HUES48 (cell line): ENCODE results near the gene RPS6KL1.

Source experiments
- H3K27ac ChIP-seq: one replicate; pipeline ENCODE4 v1.7.0; 2013; ENCODE audit warnings: low read depth, low read length, inconsistent platforms
- H3K27me3 ChIP-seq: 2 replicates; pipeline ENCODE4 v1.6.1; 2013; ENCODE audit warnings: mild to moderate bottlenecking, low read length; ENCODE audit not compliant: control insufficient read depth, insufficient read depth
- H3K36me3 ChIP-seq: 2 replicates; pipeline ENCODE4 v1.6.1; 2013; ENCODE audit warnings: low read length; ENCODE audit not compliant: control insufficient read depth, insufficient read depth
- H3K4me1 ChIP-seq: 2 replicates; pipeline ENCODE4 v1.6.1; 2013; ENCODE audit warnings: mild to moderate bottlenecking, low read length; ENCODE audit not compliant: control insufficient read depth, insufficient read depth
- H3K4me3 ChIP-seq: 2 replicates; pipeline ENCODE4 v1.5.1; 2013; ENCODE audit warnings: mild to moderate bottlenecking, low read depth, low read length
- H3K9ac ChIP-seq: 2 replicates; pipeline ENCODE4 v1.6.1; 2013; ENCODE audit warnings: mild to moderate bottlenecking, low read depth, low read length, moderate library complexity
- H3K9me3 ChIP-seq: 2 replicates; pipeline ENCODE4 v1.6.1; 2013; ENCODE audit warnings: low read length; ENCODE audit not compliant: control insufficient read depth, insufficient read depth

Gene RPS6KL1

GRCh38 chr14:74950795-74951442 is 27.9 kb upstream of the RPS6KL1 start:
- H3K4me3 ChIP-seq: no peak overlapping the region
- peaks cover 10% of the 10 kb centered on the region for H3K27me3 ChIP-seq
- no peak overlapping the region for H3K27ac ChIP-seq
- H3K36me3 ChIP-seq: no peaks in the 10 kb centered on the region
- no peaks in the 10 kb centered on the region for H3K9me3 ChIP-seq
- no peaks in the 10 kb centered on the region for H3K4me1 ChIP-seq
- H3K9ac ChIP-seq: no peak overlapping the region

DNA sequence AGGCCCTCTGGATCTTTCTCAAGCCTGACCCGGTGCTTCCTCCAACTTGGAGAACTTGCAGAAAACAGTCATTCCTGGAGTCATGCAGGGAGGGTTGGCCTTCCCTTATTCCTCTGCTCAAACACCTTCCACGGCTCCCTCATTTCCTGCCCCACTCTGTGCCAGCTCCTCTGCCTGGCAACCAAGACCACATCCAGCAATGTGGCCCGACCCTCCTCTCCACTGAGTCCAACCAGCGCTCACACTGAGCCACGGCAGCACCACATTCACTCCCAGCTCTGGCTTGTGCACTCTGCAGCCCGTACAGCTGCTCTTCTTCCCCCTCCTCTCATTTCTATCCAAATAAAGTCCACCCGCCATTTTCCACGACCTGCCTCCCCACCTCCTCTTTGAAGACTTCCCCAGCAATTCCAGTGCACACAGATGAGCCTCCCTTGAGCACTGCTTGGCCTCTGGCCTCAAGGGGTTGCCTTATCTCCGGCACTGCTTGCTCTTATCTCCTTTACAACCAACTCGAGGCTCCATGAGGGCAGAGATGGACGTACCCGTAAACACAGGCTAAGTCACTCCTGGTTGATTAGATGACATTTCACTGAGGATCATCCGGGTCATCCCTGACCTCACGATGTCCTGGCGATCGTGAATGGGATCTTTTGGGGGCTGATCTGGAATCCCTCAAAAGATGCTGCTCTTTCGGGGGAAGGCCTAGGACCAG is 27.0 kb upstream of the RPS6KL1 start:
- Histone ChIP-seq H3K36me3 (no peaks in the 10 kb centered on the region), H3K27ac (no peak overlapping the region), H3K4me1 (no peaks in the 10 kb centered on the region), H3K4me3 (no peak overlapping the region), H3K27me3 (peaks cover 4% of the 10 kb centered on the region), H3K9ac (no peak overlapping the region), H3K9me3 (no peaks in the 10 kb centered on the region)

- H3K36me3 ChIP-seq: no peaks in the 10 kb centered on the region
- no peaks in the 10 kb centered on the region for H3K27me3 ChIP-seq
- H3K4me3 ChIP-seq: no peak overlapping the region
- H3K27ac ChIP-seq: no peak overlapping the region
- H3K4me1 ChIP-seq: no peaks in the 10 kb centered on the region
- H3K9ac ChIP-seq: no peak overlapping the region
- no peaks in the 10 kb centered on the region for H3K9me3 ChIP-seq
Observed at GRCh38 chr14:74949191-74949601, 26.1 kb upstream of the RPS6KL1 start.

GRCh38 chr14:74948228-74949175 is 25.4 kb upstream of the RPS6KL1 start:
- no peak overlapping the region for H3K4me3 ChIP-seq
- H3K9me3 ChIP-seq: no peaks in the 10 kb centered on the region
- no peak overlapping the region for H3K9ac ChIP-seq
- no peaks in the 10 kb centered on the region for H3K36me3 ChIP-seq
- no peaks in the 10 kb centered on the region for H3K27me3 ChIP-seq
- H3K27ac ChIP-seq: no peak overlapping the region
- H3K4me1 ChIP-seq: no peaks in the 10 kb centered on the region

GRCh38 chr14:74947353-74948227 is 24.5 kb upstream of the RPS6KL1 start:
- no peaks in the 10 kb centered on the region for H3K36me3 ChIP-seq
- H3K27ac ChIP-seq: no peak overlapping the region
- H3K4me3 ChIP-seq: no peak overlapping the region
- no peaks in the 10 kb centered on the region for H3K27me3 ChIP-seq
- H3K4me1 ChIP-seq: no peaks in the 10 kb centered on the region
- no peaks in the 10 kb centered on the region for H3K9me3 ChIP-seq
- no peak overlapping the region for H3K9ac ChIP-seq

DNA sequence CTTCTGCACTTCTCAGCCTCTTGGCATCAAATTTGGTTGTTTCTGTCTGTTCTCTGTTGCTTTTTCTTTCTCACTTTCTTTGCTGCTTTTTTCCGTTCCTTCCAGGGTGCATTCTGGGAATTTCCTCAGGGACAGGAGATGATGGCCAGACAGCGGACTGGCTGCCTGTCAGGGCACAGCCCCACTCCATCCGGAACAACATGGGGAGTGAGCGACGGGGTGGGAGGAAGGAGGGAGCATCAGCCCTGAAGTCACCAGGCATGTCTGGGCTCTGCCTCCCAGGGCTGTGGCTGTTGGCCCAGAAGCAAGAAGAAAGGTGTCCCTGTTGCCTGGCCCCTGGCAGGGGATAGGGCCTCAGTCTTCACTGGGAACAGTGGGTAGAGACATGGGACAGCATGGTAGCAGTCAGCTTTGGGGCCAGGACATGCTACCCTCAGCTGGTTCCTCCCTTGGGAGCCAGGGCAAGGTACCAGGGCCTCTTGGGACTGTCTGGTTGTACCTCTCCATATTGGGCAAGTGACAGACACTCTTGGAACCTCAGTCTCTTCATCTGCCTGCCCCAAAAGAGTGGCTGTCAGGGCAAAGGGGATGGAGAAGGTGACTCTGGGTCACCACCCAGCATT is 23.7 kb upstream of the RPS6KL1 start:
- no peaks in the 10 kb centered on the region for H3K27me3 ChIP-seq
- no peaks in the 10 kb centered on the region for H3K9me3 ChIP-seq
- H3K4me3 ChIP-seq: no peak overlapping the region
- no peaks in the 10 kb centered on the region for H3K4me1 ChIP-seq
- H3K36me3 ChIP-seq: no peaks in the 10 kb centered on the region
- H3K27ac ChIP-seq: no peak overlapping the region
- no peak overlapping the region for H3K9ac ChIP-seq

DNA sequence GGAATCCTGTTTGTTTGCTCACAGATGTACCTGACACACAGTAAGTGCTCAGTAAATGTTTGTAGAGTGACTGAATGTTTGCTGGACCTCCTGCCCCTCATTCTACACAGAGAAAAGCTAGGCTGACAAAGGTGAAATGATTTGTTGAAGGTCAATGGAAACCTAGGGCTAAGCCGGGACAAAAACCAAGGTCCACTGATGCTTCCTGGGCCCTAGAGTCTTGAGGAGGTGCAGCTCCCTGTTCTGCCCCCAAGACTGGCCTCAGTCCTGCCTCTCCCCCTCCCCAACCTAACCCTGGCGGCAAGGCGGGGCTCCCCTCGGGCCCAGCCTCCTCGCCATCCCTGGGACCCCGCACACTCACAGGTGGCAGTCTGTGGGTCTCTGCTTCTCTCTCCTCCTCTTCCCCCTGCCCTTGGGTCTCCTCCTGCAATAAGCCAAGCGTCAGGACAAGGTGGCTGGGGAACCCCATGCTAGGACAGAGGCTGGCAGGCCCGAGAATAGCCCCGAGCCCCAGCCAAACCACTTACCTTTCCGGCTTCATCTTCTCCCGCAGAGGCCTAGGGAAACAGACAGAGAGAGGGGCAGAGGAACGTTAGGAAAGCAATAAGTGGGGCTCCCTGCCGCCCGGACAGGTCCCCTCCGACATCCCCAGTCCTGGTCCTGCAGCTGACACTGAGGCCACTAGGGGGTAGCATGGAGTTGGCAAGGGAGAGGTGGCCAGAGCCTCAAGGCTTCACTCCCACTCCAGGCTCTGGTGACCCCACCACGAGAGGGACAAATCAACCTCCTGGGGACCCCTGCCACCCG is 23.0 kb upstream of the RPS6KL1 start:
- Histone ChIP-seq H3K36me3 (no peaks in the 10 kb centered on the region), H3K4me1 (no peaks in the 10 kb centered on the region), H3K27me3 (no peaks in the 10 kb centered on the region), H3K9ac (no peak overlapping the region), H3K9me3 (no peaks in the 10 kb centered on the region), H3K27ac (no peak overlapping the region), H3K4me3 (no peak overlapping the region)

GRCh38 chr14:74945261-74945851 is 22.3 kb upstream of the RPS6KL1 start:
- no peaks in the 10 kb centered on the region for H3K36me3 ChIP-seq
- H3K9ac ChIP-seq: no peak overlapping the region
- H3K27me3 ChIP-seq: no peaks in the 10 kb centered on the region
- no peaks in the 10 kb centered on the region for H3K9me3 ChIP-seq
- peak overlapping the region; percentile 22 for H3K27ac ChIP-seq
- no peaks in the 10 kb centered on the region for H3K4me1 ChIP-seq
- no peak overlapping the region for H3K4me3 ChIP-seq

GRCh38 chr14:74942608-74943007 is 19.5 kb upstream of the RPS6KL1 start:
- Histone ChIP-seq H3K36me3 (no peaks in the 10 kb centered on the region), H3K9ac (no peak overlapping the region), H3K4me3 (no peak overlapping the region), H3K27me3 (no peaks in the 10 kb centered on the region), H3K4me1 (no peaks in the 10 kb centered on the region), H3K9me3 (no peaks in the 10 kb centered on the region), H3K27ac (no peak overlapping the region)
